GM10248 (cell line): ENCODE results near the gene SPTBN1.

Source experiments
- CTCF ChIA-PET: fragments of 300-600 bp; sonication (Branson Sonifier 250); formaldehyde crosslinking; extraction: SDS; loops from one replicate; lab custom pipeline; 2021; ENCODE audit warnings: antibody characterized with exemption; lab: Yijun Ruan, JAX
- POLR2A ChIA-PET: fragments of 350-650 bp; sonication (Branson Sonifier 250); formaldehyde crosslinking; extraction: SDS; loops from one replicate; lab custom pipeline; 2020; ENCODE audit warnings: antibody characterized with exemption; lab: Yijun Ruan, JAX
- DNase-seq: peaks from one replicate; pipeline ENCODE4 v3.0.0; 2012; ENCODE audit errors: extremely low spot score
- CTCF ChIP-seq: IDR thresholded peaks from 2 replicates; pipeline ENCODE4 v1.5.1; 2012; ENCODE audit warnings: mild to moderate bottlenecking, low read depth; ENCODE audit errors: extremely low read depth, missing control alignments, control extremely low read depth

The SPTBN1 gene

GRCh38 chr2:54499661-54500060 is 43.5 kb downstream of the SPTBN1 start:
- POLR2A ChIA-PET: no interaction called here

GRCh38 chr2:54500404-54501205 is 44.5 kb downstream of the SPTBN1 start:
- CTCF ChIA-PET: interaction anchor here (1.2 to 5.1 kb wide), 3 partner anchors 10 to 23 kb away, joined by 3 to 22 read pairs (median 19); no protein-coding TSS in a partner anchor
- no peak for TF ChIP-seq CTCF
- POLR2A ChIA-PET: no interaction called here
- DNase-seq: no peak

More at GRCh38 chr2:54499661-54500060, 43.5 kb downstream of the SPTBN1 start:
- no peak for TF ChIP-seq CTCF
- DNase-seq: no peak
- CTCF ChIA-PET: interaction anchor here (1.2 to 5.1 kb wide), 2 partner anchors 9 to 14 kb away, joined by 3 to 22 read pairs; no protein-coding TSS in a partner anchor

GRCh38 chr2:54502731-54503130 is 46.6 kb downstream of the SPTBN1 start:
- no peak for TF ChIP-seq CTCF
- ChIA-PET CTCF (interaction anchor here (0.9 to 5.1 kb wide), 24 partner anchors 9 to 448 kb away, joined by 3 to 22 read pairs (median 4); no protein-coding TSS in a partner anchor), POLR2A (no interaction called here)
- DNase-seq: no peak

GRCh38 chr2:54503192-54503591 is 47.1 kb downstream of the SPTBN1 start:
- CTCF ChIA-PET: interaction anchor here (0.9 to 5.1 kb wide), 23 partner anchors 9 to 449 kb away, joined by 3 to 22 read pairs (median 4); no protein-coding TSS in a partner anchor
- DNase-seq: peak; percentile 53
- POLR2A ChIA-PET: no interaction called here
- peak; percentile 65 for TF ChIP-seq CTCF

GRCh38 chr2:54503828-54504227 is 47.7 kb downstream of the SPTBN1 start:
- no peak for DNase-seq
- POLR2A ChIA-PET: no interaction called here
- CTCF ChIA-PET: interaction anchor here (0.6 to 5.1 kb wide), 14 partner anchors 10 to 401 kb away, joined by 3 to 22 read pairs (median 6); no protein-coding TSS in a partner anchor
- TF ChIP-seq CTCF: no peak

- CTCF ChIA-PET: interaction anchor here (0.9 to 1.9 kb wide), 5 partner anchors 12 to 398 kb away, joined by 3 to 8 read pairs (median 4); no protein-coding TSS in a partner anchor
- POLR2A ChIA-PET: no interaction called here
- DNase-seq: no peak
- TF ChIP-seq CTCF: no peak
These were observed 48.7 kb downstream of the SPTBN1 start for GRCh38 chr2:54504866-54505265.
